ENCODE measurements around the gene ADGRG3.
A peak's percentile ranks its signal among the peaks of the same experiment; 100 is the strongest.

The ADGRG3 gene

GRCh38 chr16:57628783-57629293 is 39.3 kb upstream of the ADGRG3 start:
- no peak for TF ChIP-seq CTCF (IDR thresholded peaks at IDR 0.05; ENCODE audit: low read depth, low read length)
- peak overlapping the region; percentile 32 for H3K4me3 ChIP-seq (ENCODE audit: low read depth, low read length)

GRCh38 chr16:57629516-57630406 is 38.3 kb upstream of the ADGRG3 start:
- no peak overlapping the region for H3K4me3 ChIP-seq (ENCODE audit: low read depth, low read length)
- no peak for TF ChIP-seq CTCF (IDR thresholded peaks at IDR 0.05; ENCODE audit: low read depth, low read length)

- TF ChIP-seq CTCF (IDR thresholded peaks at IDR 0.05; ENCODE audit: low read depth, low read length): no peak
- H3K4me3 ChIP-seq (ENCODE audit: low read depth, low read length): no peak overlapping the region
Measured at GRCh38 chr16:57630407-57630797, 37.7 kb upstream of the ADGRG3 start.

- no peak overlapping the region for H3K4me3 ChIP-seq (ENCODE audit: low read depth, low read length)
Measured at GRCh38 chr16:57630931-57631845, 36.9 kb upstream of the ADGRG3 start.

GRCh38 chr16:57632568-57632967 is 35.5 kb upstream of the ADGRG3 start:
- no peak overlapping the region for H3K4me3 ChIP-seq (ENCODE audit: low read depth, low read length)
- no peak for TF ChIP-seq CTCF (IDR thresholded peaks at IDR 0.05; ENCODE audit: low read depth, low read length)

More at GRCh38 chr16:57630931-57631845, 36.9 kb upstream of the ADGRG3 start:
- no peak for TF ChIP-seq CTCF (IDR thresholded peaks at IDR 0.05; ENCODE audit: low read depth, low read length)

- H3K4me3 ChIP-seq (ENCODE audit: low read depth, low read length): no peak overlapping the region
- TF ChIP-seq CTCF (IDR thresholded peaks at IDR 0.05; ENCODE audit: low read depth, low read length): no peak
Measured at GRCh38 chr16:57633383-57634064, 34.6 kb upstream of the ADGRG3 start.
